ENCODE results near the gene IER2. TPM values are rescaled to one million over a fixed set of nuclear protein-coding genes. Genes with fewer than 3 reads are reported as not detected.

IER2 gene
- total and polyA plus RNA-seq, 12 donors = 7.4 to 121 (median 61.8) TPM

DNA sequence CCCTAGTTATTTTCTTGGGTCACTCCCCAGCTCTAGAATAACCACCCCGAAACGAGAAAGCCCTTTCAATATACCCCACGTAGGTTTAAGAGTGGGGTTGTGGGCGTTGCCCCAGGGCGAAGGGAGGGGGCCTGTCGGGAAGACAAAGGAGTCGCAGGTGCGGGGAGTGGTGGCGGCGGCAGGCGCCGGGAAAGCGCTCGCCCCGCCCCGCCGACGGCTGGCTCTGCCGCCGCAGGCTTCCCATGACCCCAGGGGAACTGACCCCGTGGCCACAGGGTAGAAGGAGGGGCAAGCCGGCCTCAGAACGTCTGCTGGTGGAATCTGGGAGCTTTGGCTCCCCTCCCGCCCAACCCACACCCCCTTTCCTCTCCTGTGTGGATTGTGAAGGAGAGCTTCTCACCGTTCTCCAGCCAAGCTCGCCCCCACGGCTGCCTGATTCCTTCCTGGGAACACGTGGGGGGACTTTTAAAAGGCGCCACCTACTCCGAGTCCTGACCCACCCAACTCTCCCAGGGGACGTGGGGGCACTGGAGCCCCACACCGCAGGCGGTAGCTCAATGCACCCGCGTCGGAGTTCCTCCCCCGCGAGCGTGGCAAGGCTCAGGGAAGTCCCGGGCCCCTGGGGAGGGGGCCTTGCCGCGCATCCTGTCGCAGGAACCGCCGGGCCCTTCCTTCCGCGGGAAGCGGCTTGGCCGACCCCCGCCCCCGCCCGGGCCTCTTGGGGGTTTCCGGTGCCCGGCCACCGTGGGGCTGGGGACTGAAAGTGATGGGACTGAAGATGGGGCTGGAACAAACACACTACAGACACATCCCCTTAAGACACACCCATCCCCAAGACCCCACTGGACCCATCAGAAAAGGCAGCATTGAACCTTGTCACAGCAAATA, 5.5 kb downstream of the IER2 start:
- intact Hi-C loops (cut with DNase I) = no loop called here
- WGBS, 4 donors = 2 to 17% (median 9%) methylated on average over 15 to 55 of the region's 55 CpGs
- DNase-seq = peak; percentile 79 to 93 (median 88)
- Histone ChIP-seq H3K36me3 (replicated peaks in 1 of 2) (no peaks in the 10 kb centered on the region), H3K4me1 (replicated peaks in 1 of 2) (peaks cover 11 to 28% of the 10 kb centered on the region in 2 donors), H3K27me3 (no peaks in the 10 kb centered on the region), H3K4me3 (peak overlapping the region in 2 of 4 donors; percentile 19 to 88), H3K27ac (peak overlapping the region; percentile 97 to 99 (median 98)), H3K9me3 (replicated peaks in 1 of 3) (no peaks in the 10 kb centered on the region)
- TF ChIP-seq POLR2A (IDR thresholded peaks at IDR 0.05) = peak in 1 of 2 donors; percentile 41
- TF ChIP-seq, protein P1, sequence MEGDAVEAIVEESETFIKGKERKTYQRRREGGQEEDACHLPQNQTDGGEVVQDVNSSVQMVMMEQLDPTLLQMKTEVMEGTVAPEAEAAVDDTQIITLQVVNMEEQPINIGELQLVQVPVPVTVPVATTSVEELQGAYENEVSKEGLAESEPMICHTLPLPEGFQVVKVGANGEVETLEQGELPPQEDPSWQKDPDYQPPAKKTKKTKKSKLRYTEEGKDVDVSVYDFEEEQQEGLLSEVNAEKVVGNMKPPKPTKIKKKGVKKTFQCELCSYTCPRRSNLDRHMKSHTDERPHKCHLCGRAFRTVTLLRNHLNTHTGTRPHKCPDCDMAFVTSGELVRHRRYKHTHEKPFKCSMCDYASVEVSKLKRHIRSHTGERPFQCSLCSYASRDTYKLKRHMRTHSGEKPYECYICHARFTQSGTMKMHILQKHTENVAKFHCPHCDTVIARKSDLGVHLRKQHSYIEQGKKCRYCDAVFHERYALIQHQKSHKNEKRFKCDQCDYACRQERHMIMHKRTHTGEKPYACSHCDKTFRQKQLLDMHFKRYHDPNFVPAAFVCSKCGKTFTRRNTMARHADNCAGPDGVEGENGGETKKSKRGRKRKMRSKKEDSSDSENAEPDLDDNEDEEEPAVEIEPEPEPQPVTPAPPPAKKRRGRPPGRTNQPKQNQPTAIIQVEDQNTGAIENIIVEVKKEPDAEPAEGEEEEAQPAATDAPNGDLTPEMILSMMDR (IDR thresholded peaks at IDR 0.05) = no peak

- Histone ChIP-seq H3K4me3 (no peak overlapping the region), H3K36me3 (replicated peaks in 1 of 2) (no peaks in the 10 kb centered on the region), H3K27ac (peak overlapping the region in 1 of 5 donors; percentile 69), H3K9me3 (replicated peaks in 1 of 3) (no peaks in the 10 kb centered on the region), H3K4me1 (replicated peaks in 1 of 2) (peaks cover 28 to 55% of the 10 kb centered on the region in 2 donors), H3K27me3 (no peaks in the 10 kb centered on the region)
- 91 to 93% (median 92%) methylated on average over 3 of the region's 3 CpGs for WGBS, 4 donors
- TF ChIP-seq POLR2A (IDR thresholded peaks at IDR 0.05) = no peak
- TF ChIP-seq, protein P1 (IDR thresholded peaks at IDR 0.05) = no peak
- no peak for DNase-seq
- intact Hi-C loops (cut with DNase I) = no loop called here
These were observed 9.5 kb downstream of the IER2 start for GRCh38 chr19:13159713-13160112.

- intact Hi-C loops (cut with DNase I) = no loop called here
- Histone ChIP-seq H3K36me3 (replicated peaks in 1 of 2) (no peaks in the 10 kb centered on the region), H3K27ac (peak overlapping the region in 3 of 5 donors; percentile 11 to 79 (median 27)), H3K27me3 (no peaks in the 10 kb centered on the region), H3K4me1 (replicated peaks in 1 of 2) (peaks cover 21 to 48% of the 10 kb centered on the region in 2 donors), H3K4me3 (no peak overlapping the region), H3K9me3 (replicated peaks in 1 of 3) (no peaks in the 10 kb centered on the region)
- WGBS, 4 donors = 34 to 63% (median 49%) methylated on average over 1 of the region's 1 CpG
- DNase-seq = peak; percentile 54 to 79 (median 71)
- TF ChIP-seq POLR2A (IDR thresholded peaks at IDR 0.05) = no peak
- TF ChIP-seq, protein P1 (IDR thresholded peaks at IDR 0.05) = no peak
These were observed 10.3 kb downstream of the IER2 start for GRCh38 chr19:13160557-13160956.

DNA sequence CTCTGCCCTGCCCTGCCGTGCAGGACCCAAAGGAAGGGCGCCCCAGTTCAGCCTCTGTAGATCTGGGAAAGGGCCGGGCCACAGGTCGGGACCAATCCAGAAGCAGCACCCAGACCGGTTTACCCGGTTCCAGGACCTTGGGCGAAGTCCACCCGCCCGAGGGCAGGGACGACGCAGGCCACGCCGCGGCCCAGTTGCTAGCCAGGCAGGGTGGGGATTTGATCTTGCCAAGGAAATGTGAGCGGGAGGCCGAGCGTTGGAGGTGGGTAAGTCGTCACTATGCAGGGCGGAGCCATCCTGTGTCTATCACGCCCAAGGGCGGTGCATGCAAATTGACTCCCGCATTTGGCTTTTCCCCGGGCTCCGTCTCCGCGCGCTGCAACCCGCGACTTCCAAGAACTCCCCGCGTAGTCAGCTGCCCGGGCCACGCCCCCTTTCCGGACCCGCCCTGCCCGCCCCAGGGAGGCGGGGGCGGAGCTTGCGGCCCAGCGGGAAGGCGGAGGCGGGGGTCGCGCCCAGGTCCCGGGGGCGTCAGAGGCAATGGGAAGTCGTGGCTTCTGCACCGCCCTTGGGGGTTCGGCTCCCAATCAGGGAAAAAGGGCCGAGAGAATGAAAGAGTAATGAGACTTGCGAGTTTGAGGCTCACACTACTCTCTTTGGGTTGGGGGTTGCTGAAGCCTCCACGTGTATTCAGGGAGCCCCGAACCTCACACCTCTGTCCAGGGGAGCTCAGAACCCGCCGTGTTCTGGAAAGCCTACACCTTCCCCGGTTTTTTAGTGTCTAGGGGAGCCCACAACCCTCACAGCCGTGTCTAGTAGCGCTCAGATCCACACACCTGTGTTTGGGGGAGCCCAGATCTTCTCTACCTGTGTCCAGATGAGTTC, 12.8 kb downstream of the IER2 start:
- peak; percentile 96 to 99 (median 98) for DNase-seq
- peaks cover 16 to 38% of the 10 kb centered on the region in 2 donors for H3K4me1 ChIP-seq (replicated peaks in 1 of 2)
- H3K4me3 ChIP-seq = peak overlapping the region in 2 of 4 donors; percentile 14 to 31
- intact Hi-C loops (cut with DNase I) = no loop called here
- H3K9me3 ChIP-seq (replicated peaks in 1 of 3) = no peaks in the 10 kb centered on the region
- H3K27ac ChIP-seq = peak overlapping the region; percentile 40 to 93 (median 72)
- H3K27me3 ChIP-seq = no peaks in the 10 kb centered on the region
- no peaks in the 10 kb centered on the region for H3K36me3 ChIP-seq (replicated peaks in 1 of 2)
- WGBS, 4 donors = 3 to 11% (median 6%) methylated on average over 22 to 58 of the region's 58 CpGs
- TF ChIP-seq POLR2A (IDR thresholded peaks at IDR 0.05) = peak in 1 of 2 donors; percentile 71
- TF ChIP-seq, protein P1 (IDR thresholded peaks at IDR 0.05) = no peak

Measured in adrenal gland (tissue), 12 donors.